HAP-1 (cell line): ENCODE measurements around the gene GTPBP6.

Source experiments
- DNase-seq, 2 experiments: peaks; one replicate each; pipeline ENCODE4 v3.0.0-alpha.2; 2016 to 2020; ENCODE audit warnings: low spot score in 2 of 2
- H3K27me3 ChIP-seq: fragments of 250-450 bp; sonication (Bioruptor Pico); 2 replicates; pipeline ENCODE4 v1.5.1; 2020; ENCODE audit warnings: low read depth, mild to moderate bottlenecking, moderate library complexity
- H3K36me3 ChIP-seq: fragments of 250-450 bp; sonication (Bioruptor Pico); replicated peaks from 2 replicates; pipeline ENCODE4 v1.5.1; 2020; ENCODE audit warnings: mild to moderate bottlenecking
- H3K4me1 ChIP-seq: fragments of 250-450 bp; sonication (Bioruptor Pico); 2 replicates; pipeline ENCODE4 v1.5.1; 2020; ENCODE audit warnings: mild to moderate bottlenecking
- H3K4me3 ChIP-seq: fragments of 250-450 bp; sonication (Bioruptor Pico); 2 replicates; pipeline ENCODE4 v1.5.1; 2020; ENCODE audit warnings: mild to moderate bottlenecking, moderate library complexity
- H3K9me3 ChIP-seq: fragments of 250-450 bp; sonication (Bioruptor Pico); 2 replicates; pipeline ENCODE4 v1.5.1; 2020; ENCODE audit warnings: mild to moderate bottlenecking, moderate library complexity
- in situ Hi-C: fragments of 300-500 bp; cut with MboI; formaldehyde crosslinking; loops from 3 replicates; pipeline ENCODE4 v1.14.3; 2020; ENCODE audit warnings: low sequenced_read_pairs, inconsistent platforms, mixed read lengths

Gene GTPBP6

GRCh38 chrX:347351-348117, 28.9 kb upstream of the GTPBP6 start:
- no peak for DNase-seq
- no peaks in the 10 kb centered on the region for H3K4me1 ChIP-seq
- peaks cover 7% of the 10 kb centered on the region for H3K36me3 ChIP-seq
- no peak overlapping the region for H3K4me3 ChIP-seq
- H3K9me3 ChIP-seq = no peaks in the 10 kb centered on the region
- no peaks in the 10 kb centered on the region for H3K27me3 ChIP-seq
- in situ Hi-C loops = no loop called here

- H3K36me3 ChIP-seq = peaks cover 7% of the 10 kb centered on the region
- in situ Hi-C loops = no loop called here
- H3K4me1 ChIP-seq = no peaks in the 10 kb centered on the region
- no peak for DNase-seq
- no peaks in the 10 kb centered on the region for H3K9me3 ChIP-seq
- H3K4me3 ChIP-seq = no peak overlapping the region
- no peaks in the 10 kb centered on the region for H3K27me3 ChIP-seq
Observed at GRCh38 chrX:346034-346813, 27.6 kb upstream of the GTPBP6 start.

- DNase-seq = no peak
- H3K9me3 ChIP-seq = no peaks in the 10 kb centered on the region
- H3K27me3 ChIP-seq = no peaks in the 10 kb centered on the region
- in situ Hi-C loops = no loop called here
- no peaks in the 10 kb centered on the region for H3K4me1 ChIP-seq
- peaks cover 7% of the 10 kb centered on the region for H3K36me3 ChIP-seq
- H3K4me3 ChIP-seq = no peak overlapping the region
Observed at GRCh38 chrX:345020-345925, 26.7 kb upstream of the GTPBP6 start.

- H3K27me3 ChIP-seq = no peaks in the 10 kb centered on the region
- peaks cover 7% of the 10 kb centered on the region for H3K36me3 ChIP-seq
- DNase-seq = no peak
- H3K4me1 ChIP-seq = no peaks in the 10 kb centered on the region
- in situ Hi-C loops = no loop called here
- no peaks in the 10 kb centered on the region for H3K9me3 ChIP-seq
- no peak overlapping the region for H3K4me3 ChIP-seq
Observed at GRCh38 chrX:344371-344901, 25.8 kb upstream of the GTPBP6 start.

- no peak overlapping the region for H3K4me3 ChIP-seq
- H3K36me3 ChIP-seq = peaks cover 21% of the 10 kb centered on the region
- H3K27me3 ChIP-seq = no peaks in the 10 kb centered on the region
- no peaks in the 10 kb centered on the region for H3K4me1 ChIP-seq
- DNase-seq = no peak
- H3K9me3 ChIP-seq = no peaks in the 10 kb centered on the region
- in situ Hi-C loops = no loop called here
Observed at GRCh38 chrX:341541-342101, 23.0 kb upstream of the GTPBP6 start.

GRCh38 chrX:340641-341423, 22.2 kb upstream of the GTPBP6 start:
- peaks cover 21% of the 10 kb centered on the region for H3K36me3 ChIP-seq
- no peaks in the 10 kb centered on the region for H3K9me3 ChIP-seq
- DNase-seq = no peak
- H3K4me3 ChIP-seq = no peak overlapping the region
- H3K27me3 ChIP-seq = no peaks in the 10 kb centered on the region
- no peaks in the 10 kb centered on the region for H3K4me1 ChIP-seq
- in situ Hi-C loops = no loop called here

- no peaks in the 10 kb centered on the region for H3K9me3 ChIP-seq
- H3K36me3 ChIP-seq = peaks cover 20% of the 10 kb centered on the region
- no peaks in the 10 kb centered on the region for H3K4me1 ChIP-seq
- no peak overlapping the region for H3K4me3 ChIP-seq
- H3K27me3 ChIP-seq = no peaks in the 10 kb centered on the region
- in situ Hi-C loops = no loop called here
- DNase-seq = no peak
Observed at GRCh38 chrX:340121-340520, 21.5 kb upstream of the GTPBP6 start.

- H3K9me3 ChIP-seq = no peaks in the 10 kb centered on the region
- H3K4me3 ChIP-seq = no peak overlapping the region
- peaks cover 14% of the 10 kb centered on the region; the same call in 1 of the 2 replicates for H3K36me3 ChIP-seq
- in situ Hi-C loops = no loop called here
- H3K4me1 ChIP-seq = no peaks in the 10 kb centered on the region
- DNase-seq = no peak
- no peaks in the 10 kb centered on the region for H3K27me3 ChIP-seq
Observed at GRCh38 chrX:338836-339400, 20.3 kb upstream of the GTPBP6 start.

GRCh38 chrX:338281-338835, 19.8 kb upstream of the GTPBP6 start:
- DNase-seq = no peak
- Histone ChIP-seq H3K36me3 (peaks cover 17% of the 10 kb centered on the region; the same call in 1 of the 2 replicates), H3K4me3 (no peak overlapping the region), H3K27me3 (no peaks in the 10 kb centered on the region), H3K4me1 (no peaks in the 10 kb centered on the region), H3K9me3 (no peaks in the 10 kb centered on the region)
- in situ Hi-C loops = no loop called here

- Histone ChIP-seq H3K9me3 (no peaks in the 10 kb centered on the region), H3K36me3 (peaks cover 17% of the 10 kb centered on the region; the same call in 1 of the 2 replicates), H3K4me3 (no peak overlapping the region), H3K4me1 (no peaks in the 10 kb centered on the region), H3K27me3 (no peaks in the 10 kb centered on the region)
- in situ Hi-C loops = no loop called here
- no peak for DNase-seq
Observed at GRCh38 chrX:337331-337831, 18.8 kb upstream of the GTPBP6 start.

- DNase-seq = no peak
- no peak overlapping the region for H3K4me3 ChIP-seq
Observed at GRCh38 chrX:336227-336626, 17.6 kb upstream of the GTPBP6 start.

GRCh38 chrX:335758-336155, 17.2 kb upstream of the GTPBP6 start:
- no peak overlapping the region for H3K4me3 ChIP-seq
- H3K9me3 ChIP-seq = no peaks in the 10 kb centered on the region
- no peak for DNase-seq
- H3K4me1 ChIP-seq = no peaks in the 10 kb centered on the region
- H3K27me3 ChIP-seq = no peaks in the 10 kb centered on the region
- H3K36me3 ChIP-seq = peaks cover 17% of the 10 kb centered on the region; the same call in 1 of the 2 replicates
- in situ Hi-C loops = no loop called here

More at GRCh38 chrX:336227-336626, 17.6 kb upstream of the GTPBP6 start:
- Histone ChIP-seq H3K4me1 (no peaks in the 10 kb centered on the region), H3K36me3 (peaks cover 17% of the 10 kb centered on the region; the same call in 1 of the 2 replicates), H3K9me3 (no peaks in the 10 kb centered on the region), H3K27me3 (no peaks in the 10 kb centered on the region)
- in situ Hi-C loops = no loop called here
